Mammary epithelial cell (primary cell): ENCODE measurements around the gene PKD2L2.

ENCODE experiments used
- EZH2 ChIP-seq: IDR thresholded peaks from 2 replicates; pipeline ENCODE4 v1.6.1; 2012; ENCODE audit warnings: low read length, inconsistent platforms, borderline replicate concordance
- TF ChIP-seq, protein P1 (sequence below), 2 donors: IDR thresholded peaks in 1 of 2; conservative IDR thresholded peaks in 1 of 2; 2 replicates each; pipeline ENCODE4 v1.5.1; 2011 to 2012; ENCODE audit warnings: inconsistent platforms in 2 of 2, low read length in 2 of 2, mild to moderate bottlenecking in 2 of 2, control low read depth in 1 of 2, low read depth in 1 of 2; ENCODE audit not compliant: insufficient read depth in 1 of 2; ENCODE audit errors: extremely low read depth in 1 of 2

DNA sequence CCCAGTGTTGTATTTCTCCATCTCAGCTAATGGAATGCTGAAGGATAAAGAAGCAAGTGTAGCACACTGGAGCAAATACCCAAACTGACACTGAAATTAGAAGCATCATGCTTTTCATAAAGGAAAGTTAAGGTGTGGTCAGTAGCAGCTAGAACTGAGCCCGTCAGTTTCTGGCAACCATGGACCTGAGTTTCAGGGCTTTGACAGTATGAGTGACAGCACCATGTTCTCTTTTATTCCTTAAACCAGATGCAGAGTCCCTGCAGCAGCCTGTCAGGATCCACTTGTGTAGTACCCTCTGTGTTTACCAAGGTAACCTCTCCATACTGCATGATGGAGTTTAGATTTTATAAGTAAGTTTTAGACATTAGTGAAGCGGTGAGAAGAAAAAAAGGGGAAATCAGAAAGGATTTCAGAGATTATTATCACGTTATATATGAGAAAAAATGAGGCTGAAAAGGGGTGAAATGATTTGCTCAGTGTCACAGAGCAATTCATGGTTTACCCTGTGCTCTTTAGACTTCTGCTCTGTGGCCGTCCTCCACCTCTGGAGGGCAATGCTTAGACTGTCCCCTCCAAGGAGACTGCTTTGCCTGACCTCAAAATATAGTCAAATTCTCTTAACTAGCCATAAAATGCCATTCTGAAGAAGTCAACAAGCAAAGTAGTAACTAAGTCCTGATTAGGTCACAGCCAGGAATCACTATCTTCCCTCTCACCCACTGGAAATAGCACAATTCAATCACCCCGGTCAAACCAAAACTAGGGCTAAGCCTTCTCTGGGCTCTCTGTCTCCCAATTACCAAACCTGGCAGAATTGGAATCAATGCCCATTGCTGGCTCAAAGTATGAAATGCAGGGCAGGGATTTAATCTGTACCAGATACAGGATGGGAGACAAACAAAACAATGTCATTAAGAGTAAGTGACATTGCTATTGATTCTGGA lies 32.1 kb upstream of the PKD2L2 start:
- TF ChIP-seq, protein P1, sequence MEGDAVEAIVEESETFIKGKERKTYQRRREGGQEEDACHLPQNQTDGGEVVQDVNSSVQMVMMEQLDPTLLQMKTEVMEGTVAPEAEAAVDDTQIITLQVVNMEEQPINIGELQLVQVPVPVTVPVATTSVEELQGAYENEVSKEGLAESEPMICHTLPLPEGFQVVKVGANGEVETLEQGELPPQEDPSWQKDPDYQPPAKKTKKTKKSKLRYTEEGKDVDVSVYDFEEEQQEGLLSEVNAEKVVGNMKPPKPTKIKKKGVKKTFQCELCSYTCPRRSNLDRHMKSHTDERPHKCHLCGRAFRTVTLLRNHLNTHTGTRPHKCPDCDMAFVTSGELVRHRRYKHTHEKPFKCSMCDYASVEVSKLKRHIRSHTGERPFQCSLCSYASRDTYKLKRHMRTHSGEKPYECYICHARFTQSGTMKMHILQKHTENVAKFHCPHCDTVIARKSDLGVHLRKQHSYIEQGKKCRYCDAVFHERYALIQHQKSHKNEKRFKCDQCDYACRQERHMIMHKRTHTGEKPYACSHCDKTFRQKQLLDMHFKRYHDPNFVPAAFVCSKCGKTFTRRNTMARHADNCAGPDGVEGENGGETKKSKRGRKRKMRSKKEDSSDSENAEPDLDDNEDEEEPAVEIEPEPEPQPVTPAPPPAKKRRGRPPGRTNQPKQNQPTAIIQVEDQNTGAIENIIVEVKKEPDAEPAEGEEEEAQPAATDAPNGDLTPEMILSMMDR (conservative IDR thresholded peaks at IDR 0.05 in 1 of 2, IDR thresholded peaks at IDR 0.05 in 1 of 2; ENCODE audit: extremely low read depth in 1 of 2, insufficient read depth in 1 of 2, low read depth in 1 of 2, low read length in 2 of 2), result no peak
- no peak for TF ChIP-seq EZH2
